ENCODE measurements around the gene C19orf38. TPM values are rescaled to one million over a fixed set of nuclear protein-coding genes. Genes with fewer than 3 reads are reported as not detected.

Gene C19orf38
- polyA plus RNA-seq, 1 of the 3 experiments (the other 2 are of a cell fraction): 0.15 TPM

DNA sequence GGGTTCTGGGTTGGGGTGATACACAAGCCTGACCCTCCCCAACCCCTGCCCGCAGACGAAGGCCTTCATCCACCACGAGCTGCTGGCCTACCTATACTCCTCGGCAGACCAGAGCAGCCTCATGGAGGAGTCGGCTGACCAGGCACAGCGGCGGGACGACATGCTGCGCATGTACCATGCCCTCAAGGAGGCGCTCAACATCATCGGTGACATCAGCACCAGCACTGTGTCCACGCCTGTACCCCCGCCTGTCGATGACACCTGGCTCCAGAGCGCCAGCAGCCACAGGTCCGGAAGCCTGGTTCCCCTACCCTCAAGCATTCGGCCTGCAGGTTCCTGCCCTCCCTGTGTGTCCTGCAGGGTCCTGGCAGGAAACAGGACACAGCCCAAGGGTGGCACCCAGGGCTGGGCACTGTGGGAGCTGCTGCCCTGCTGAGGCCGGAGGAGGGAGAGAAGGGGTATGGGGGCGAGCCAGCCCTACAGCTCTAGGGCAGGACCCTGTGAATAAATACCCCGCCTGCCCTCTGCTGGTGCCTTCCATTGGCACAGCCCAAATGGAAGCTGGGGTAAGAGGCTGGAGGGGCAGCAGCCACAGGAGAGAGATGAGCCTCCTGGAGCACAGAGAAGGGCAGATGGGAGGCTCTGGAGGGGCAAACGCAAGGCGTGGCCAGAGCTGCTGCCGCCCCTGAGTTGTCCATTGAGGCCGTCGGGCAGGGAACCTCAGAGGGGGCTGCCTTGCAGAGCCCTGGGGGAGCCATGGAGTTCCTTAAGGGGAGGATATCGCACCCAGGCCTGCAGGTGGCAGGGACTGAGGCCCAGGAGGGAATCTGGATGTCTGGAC is 19.0 kb upstream of the C19orf38 start:
- Histone ChIP-seq H3F3A (replicated peaks; ENCODE audit: insufficient read depth) (peaks cover 10% of the 10 kb centered on the region), H3K79me2 (ENCODE audit: insufficient read depth) (no peaks in the 10 kb centered on the region), H4K20me1 (ENCODE audit: insufficient read depth) (no peaks in the 10 kb centered on the region), H3K4me3 (ENCODE audit: low read depth in 2 of 2, low read length in 1 of 2) (no peak overlapping the region), H3K9ac (no peak overlapping the region), H3K9me2 (no peaks in the 10 kb centered on the region), H2AFZ (ENCODE audit: low read depth) (no peak overlapping the region), H3K36me3 (replicated peaks in 1 of 2; ENCODE audit: control insufficient read depth in 1 of 2, insufficient read depth in 2 of 2, low read length in 1 of 2) (peaks cover 8 to 27% of the 10 kb centered on the region in 2 experiments), H3K27me3 (ENCODE audit: insufficient read depth) (no peaks in the 10 kb centered on the region), H3K9me3 (no peaks in the 10 kb centered on the region), H3K4me2 (no peak overlapping the region), H3K4me1 (ENCODE audit: control insufficient read depth in 1 of 2, insufficient read depth in 2 of 2, low read depth in 1 of 2, low read length in 1 of 2) (no peaks in the 10 kb centered on the region), H3K27ac (ENCODE audit: low read depth in 2 of 2, low read length in 1 of 2) (no peak overlapping the region)
- TF ChIP-seq, protein P1, sequence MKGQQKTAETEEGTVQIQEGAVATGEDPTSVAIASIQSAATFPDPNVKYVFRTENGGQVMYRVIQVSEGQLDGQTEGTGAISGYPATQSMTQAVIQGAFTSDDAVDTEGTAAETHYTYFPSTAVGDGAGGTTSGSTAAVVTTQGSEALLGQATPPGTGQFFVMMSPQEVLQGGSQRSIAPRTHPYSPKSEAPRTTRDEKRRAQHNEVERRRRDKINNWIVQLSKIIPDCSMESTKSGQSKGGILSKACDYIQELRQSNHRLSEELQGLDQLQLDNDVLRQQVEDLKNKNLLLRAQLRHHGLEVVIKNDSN (IDR thresholded peaks at IDR 0.05; ENCODE audit: borderline replicate concordance, low read depth): no peak
- TF ChIP-seq, protein P2, sequence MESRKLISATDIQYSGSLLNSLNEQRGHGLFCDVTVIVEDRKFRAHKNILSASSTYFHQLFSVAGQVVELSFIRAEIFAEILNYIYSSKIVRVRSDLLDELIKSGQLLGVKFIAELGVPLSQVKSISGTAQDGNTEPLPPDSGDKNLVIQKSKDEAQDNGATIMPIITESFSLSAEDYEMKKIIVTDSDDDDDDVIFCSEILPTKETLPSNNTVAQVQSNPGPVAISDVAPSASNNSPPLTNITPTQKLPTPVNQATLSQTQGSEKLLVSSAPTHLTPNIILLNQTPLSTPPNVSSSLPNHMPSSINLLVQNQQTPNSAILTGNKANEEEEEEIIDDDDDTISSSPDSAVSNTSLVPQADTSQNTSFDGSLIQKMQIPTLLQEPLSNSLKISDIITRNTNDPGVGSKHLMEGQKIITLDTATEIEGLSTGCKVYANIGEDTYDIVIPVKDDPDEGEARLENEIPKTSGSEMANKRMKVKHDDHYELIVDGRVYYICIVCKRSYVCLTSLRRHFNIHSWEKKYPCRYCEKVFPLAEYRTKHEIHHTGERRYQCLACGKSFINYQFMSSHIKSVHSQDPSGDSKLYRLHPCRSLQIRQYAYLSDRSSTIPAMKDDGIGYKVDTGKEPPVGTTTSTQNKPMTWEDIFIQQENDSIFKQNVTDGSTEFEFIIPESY (IDR thresholded peaks at IDR 0.05; ENCODE audit: borderline replicate concordance, low read depth): no peak
- TF ChIP-seq POLR2AphosphoS5 (IDR thresholded peaks at IDR 0.05; ENCODE audit: low read depth, low read length) (no peak), RCOR1 (IDR thresholded peaks at IDR 0.05; ENCODE audit: low read length) (no peak), NRF1 (IDR thresholded peaks at IDR 0.05; ENCODE audit: low read depth, low read length) (no peak), MXI1 (IDR thresholded peaks at IDR 0.05; ENCODE audit: low read depth, low read length) (no peak), FOXJ3 (CRISPR knock-in tag; IDR thresholded peaks at IDR 0.05) (no peak), EP300 (IDR thresholded peaks at IDR 0.05; ENCODE audit: borderline replicate concordance in 1 of 2, low read depth in 1 of 2, low read length in 1 of 2) (no peak), FOXM1 (IDR thresholded peaks at IDR 0.05; ENCODE audit: low read depth) (no peak), TEAD4 (IDR thresholded peaks at IDR 0.05; ENCODE audit: borderline replicate concordance, insufficient read depth) (no peak), GATA2 (CRISPR knock-in tag; IDR thresholded peaks at IDR 0.05) (no peak), SMC3 (IDR thresholded peaks at IDR 0.05; ENCODE audit: low read depth, low read length) (no peak), NFIC (IDR thresholded peaks at IDR 0.05; ENCODE audit: borderline replicate concordance) (no peak), EZH2phosphoT487 (IDR thresholded peaks at IDR 0.05; ENCODE audit: borderline replicate concordance, low read depth) (no peak), FOSL2 (IDR thresholded peaks at IDR 0.05; ENCODE audit: borderline replicate concordance, low read depth) (no peak), MEF2A (IDR thresholded peaks at IDR 0.05; ENCODE audit: borderline replicate concordance, low read depth) (no peak)
- TF ChIP-seq, protein P3, sequence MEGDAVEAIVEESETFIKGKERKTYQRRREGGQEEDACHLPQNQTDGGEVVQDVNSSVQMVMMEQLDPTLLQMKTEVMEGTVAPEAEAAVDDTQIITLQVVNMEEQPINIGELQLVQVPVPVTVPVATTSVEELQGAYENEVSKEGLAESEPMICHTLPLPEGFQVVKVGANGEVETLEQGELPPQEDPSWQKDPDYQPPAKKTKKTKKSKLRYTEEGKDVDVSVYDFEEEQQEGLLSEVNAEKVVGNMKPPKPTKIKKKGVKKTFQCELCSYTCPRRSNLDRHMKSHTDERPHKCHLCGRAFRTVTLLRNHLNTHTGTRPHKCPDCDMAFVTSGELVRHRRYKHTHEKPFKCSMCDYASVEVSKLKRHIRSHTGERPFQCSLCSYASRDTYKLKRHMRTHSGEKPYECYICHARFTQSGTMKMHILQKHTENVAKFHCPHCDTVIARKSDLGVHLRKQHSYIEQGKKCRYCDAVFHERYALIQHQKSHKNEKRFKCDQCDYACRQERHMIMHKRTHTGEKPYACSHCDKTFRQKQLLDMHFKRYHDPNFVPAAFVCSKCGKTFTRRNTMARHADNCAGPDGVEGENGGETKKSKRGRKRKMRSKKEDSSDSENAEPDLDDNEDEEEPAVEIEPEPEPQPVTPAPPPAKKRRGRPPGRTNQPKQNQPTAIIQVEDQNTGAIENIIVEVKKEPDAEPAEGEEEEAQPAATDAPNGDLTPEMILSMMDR (IDR thresholded peaks at IDR 0.05): no peak; the same call in none of the 2 replicates
- TF ChIP-seq, protein P4, sequence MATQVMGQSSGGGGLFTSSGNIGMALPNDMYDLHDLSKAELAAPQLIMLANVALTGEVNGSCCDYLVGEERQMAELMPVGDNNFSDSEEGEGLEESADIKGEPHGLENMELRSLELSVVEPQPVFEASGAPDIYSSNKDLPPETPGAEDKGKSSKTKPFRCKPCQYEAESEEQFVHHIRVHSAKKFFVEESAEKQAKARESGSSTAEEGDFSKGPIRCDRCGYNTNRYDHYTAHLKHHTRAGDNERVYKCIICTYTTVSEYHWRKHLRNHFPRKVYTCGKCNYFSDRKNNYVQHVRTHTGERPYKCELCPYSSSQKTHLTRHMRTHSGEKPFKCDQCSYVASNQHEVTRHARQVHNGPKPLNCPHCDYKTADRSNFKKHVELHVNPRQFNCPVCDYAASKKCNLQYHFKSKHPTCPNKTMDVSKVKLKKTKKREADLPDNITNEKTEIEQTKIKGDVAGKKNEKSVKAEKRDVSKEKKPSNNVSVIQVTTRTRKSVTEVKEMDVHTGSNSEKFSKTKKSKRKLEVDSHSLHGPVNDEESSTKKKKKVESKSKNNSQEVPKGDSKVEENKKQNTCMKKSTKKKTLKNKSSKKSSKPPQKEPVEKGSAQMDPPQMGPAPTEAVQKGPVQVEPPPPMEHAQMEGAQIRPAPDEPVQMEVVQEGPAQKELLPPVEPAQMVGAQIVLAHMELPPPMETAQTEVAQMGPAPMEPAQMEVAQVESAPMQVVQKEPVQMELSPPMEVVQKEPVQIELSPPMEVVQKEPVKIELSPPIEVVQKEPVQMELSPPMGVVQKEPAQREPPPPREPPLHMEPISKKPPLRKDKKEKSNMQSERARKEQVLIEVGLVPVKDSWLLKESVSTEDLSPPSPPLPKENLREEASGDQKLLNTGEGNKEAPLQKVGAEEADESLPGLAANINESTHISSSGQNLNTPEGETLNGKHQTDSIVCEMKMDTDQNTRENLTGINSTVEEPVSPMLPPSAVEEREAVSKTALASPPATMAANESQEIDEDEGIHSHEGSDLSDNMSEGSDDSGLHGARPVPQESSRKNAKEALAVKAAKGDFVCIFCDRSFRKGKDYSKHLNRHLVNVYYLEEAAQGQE (IDR thresholded peaks at IDR 0.05; ENCODE audit: low read depth, low read length): no peak
- TF ChIP-seq, protein P5, sequence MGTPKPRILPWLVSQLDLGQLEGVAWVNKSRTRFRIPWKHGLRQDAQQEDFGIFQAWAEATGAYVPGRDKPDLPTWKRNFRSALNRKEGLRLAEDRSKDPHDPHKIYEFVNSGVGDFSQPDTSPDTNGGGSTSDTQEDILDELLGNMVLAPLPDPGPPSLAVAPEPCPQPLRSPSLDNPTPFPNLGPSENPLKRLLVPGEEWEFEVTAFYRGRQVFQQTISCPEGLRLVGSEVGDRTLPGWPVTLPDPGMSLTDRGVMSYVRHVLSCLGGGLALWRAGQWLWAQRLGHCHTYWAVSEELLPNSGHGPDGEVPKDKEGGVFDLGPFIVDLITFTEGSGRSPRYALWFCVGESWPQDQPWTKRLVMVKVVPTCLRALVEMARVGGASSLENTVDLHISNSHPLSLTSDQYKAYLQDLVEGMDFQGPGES (IDR thresholded peaks at IDR 0.05; ENCODE audit: low read depth, low read length): no peak
- peak; percentile 36 for DNase-seq
- POLR2A ChIA-PET: interaction anchor here (1.7 kb wide), 1 partner anchor 8 kb away, joined by 5 read pairs; no protein-coding TSS in a partner anchor
- 96% methylated on average over 6 of the region's 26 CpGs for WGBS (ENCODE audit: low lambda C conversion rate)
- CTCF ChIA-PET: interaction anchor here (1.1 to 2.4 kb wide), 7 partner anchors 9 to 60 kb away, joined by 3 to 9 read pairs (median 4); no protein-coding TSS in a partner anchor
